DMS153 treated with DMSO at 0.1 percent for 48 hours (cell line): ENCODE data around the gene RNASEH2B.
A peak's percentile ranks its signal among the peaks of the same experiment; 100 is the strongest.

Experiments
- DNase-seq: peaks from one replicate; lab custom pipeline; 2025; ENCODE audit not compliant: unreplicated experiment; lab: John Stamatoyannopoulos, UW

RNASEH2B gene, protein sequence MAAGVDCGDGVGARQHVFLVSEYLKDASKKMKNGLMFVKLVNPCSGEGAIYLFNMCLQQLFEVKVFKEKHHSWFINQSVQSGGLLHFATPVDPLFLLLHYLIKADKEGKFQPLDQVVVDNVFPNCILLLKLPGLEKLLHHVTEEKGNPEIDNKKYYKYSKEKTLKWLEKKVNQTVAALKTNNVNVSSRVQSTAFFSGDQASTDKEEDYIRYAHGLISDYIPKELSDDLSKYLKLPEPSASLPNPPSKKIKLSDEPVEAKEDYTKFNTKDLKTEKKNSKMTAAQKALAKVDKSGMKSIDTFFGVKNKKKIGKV

DNA sequence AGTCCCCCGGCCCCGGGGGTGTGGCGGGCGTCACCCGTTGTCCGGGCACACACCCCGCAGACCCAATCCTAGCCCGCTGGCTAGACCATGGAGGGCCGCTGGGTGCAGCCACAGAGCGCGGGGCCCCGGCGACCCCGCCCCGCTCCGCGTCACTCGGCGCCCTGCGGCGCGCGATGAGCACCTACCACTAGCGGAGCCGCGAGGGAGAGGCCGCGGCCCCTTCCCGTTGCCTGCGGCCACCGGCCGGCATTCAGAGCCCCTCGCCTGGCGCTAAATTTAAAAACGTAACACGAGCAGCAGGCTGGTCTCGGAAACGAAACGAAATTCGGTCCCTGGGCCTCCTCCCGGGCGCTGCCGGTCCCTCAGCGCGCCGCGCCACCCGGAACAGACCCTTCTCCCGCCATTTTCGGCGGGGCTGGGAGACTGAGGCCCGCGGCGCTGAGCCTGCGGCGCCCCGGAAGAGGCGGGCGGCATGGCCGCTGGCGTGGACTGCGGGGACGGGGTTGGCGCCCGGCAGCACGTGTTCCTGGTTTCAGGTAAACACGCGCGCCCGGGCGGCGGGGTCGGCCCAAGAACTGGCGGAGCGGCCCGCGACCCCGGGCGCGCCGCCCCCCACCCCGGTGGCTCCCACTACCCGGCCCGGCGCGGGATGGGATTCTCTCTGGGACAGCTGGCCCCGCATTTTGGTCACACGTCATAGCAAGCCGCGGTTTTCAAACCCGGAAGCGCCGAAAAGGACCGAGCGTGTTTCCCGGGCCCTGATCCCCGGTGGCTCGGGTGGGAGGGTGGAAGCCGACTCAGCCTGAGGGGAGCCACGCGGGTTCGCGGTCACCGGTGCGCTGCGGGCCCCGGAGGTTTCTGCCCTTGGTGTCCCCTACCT, at the start of gene RNASEH2B:
Gene RNASEH2B (plus strand): TSS at position 187 of the 880 bp plus-strand sequence. CDS start 286 bp downstream, at position 473.
- DNase-seq, result peak; percentile 61

DNA sequence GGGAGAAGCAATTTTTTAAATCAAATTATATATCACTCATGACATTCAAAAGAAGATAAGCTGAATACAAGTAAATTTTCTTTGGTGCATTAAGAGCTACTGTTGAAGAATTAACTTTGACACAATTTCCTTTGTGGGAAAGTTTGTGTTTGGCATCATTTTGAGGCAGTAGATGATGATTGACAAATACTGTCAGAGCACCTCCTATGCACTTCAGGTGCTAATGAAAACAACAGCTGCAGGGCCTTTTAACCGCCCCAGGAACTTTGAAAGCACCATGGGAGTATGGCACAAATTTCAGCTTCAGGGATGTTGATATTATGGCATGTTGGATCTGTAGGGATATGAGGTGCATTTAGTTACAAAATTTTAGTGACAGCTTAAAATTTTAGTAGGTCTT, 45.1 kb upstream of the RNASEH2B start:
- no peak for DNase-seq

DNA sequence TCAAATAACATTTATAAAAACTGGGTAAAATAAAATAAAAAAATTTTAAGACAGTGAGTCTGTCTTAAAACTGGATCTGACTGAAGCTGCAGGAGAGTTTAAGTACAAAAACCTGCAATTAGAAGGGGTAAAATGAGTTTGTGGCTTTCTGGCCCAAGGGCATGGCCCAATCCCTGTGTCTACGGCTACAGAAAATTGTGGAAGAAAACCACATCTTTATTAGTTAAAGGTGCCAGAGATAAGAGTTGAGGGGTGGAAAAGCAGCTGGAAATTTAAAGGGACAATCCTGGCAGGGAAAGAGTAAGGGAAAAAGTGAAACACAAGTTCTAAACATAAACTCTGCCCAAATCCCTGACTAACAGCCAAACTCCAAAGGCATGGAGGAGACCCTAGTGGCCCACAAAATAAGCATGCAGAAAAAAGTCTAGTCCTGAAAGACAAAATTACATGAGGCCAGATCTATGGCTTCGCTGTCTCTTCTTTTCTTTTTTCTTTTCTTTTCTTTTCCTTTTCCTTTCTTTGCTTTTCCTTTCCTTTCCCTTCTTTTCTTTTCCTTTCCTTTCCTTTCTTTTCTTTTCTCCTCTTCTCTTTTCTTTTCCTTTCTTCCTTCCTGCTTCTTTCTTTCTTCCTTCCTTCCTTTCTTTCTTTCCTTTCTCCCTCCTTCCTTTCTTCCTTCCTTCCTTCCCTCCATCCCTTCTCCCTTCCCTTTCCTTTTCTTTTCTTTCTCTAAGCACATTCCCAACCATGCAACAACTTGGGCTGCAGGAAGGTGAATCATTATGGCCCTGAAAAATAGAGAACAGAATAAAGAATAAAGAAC, 42.6 kb upstream of the RNASEH2B start:
- DNase-seq, result no peak

DNA sequence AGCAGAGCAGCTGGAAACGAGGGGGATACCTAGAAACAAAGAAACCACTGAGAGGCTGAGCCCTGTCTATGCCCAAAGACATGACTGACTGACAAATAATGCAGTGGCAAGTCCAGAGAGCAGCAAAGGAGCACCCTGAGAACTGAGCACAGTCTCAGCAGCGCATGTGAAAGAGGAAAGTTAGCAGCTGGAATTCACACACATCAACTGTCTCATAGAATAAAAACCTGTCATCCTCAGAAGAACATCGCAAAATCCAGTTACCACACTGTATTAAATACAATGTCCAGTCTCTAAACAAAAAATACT, 42.0 kb upstream of the RNASEH2B start:
- DNase-seq, result no peak

DNA sequence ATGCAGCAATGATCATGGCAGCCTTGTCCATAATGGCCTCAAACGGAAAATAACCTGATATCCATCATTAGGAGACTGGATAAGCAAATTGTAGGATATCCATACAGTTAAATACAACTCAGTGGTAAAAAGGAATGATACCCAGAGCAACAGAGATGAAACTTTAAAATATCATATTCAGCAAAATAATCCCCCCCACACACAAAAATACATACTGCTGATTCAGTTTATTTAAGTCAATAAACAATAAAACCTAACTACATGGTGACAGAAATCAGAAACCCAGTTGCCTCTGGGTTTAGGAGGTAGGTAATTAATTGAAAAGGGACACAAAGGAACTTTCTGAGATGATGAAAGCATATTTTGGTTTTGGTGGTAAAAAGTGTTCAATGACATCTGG, 38.2 kb upstream of the RNASEH2B start:
- no peak for DNase-seq

DNA sequence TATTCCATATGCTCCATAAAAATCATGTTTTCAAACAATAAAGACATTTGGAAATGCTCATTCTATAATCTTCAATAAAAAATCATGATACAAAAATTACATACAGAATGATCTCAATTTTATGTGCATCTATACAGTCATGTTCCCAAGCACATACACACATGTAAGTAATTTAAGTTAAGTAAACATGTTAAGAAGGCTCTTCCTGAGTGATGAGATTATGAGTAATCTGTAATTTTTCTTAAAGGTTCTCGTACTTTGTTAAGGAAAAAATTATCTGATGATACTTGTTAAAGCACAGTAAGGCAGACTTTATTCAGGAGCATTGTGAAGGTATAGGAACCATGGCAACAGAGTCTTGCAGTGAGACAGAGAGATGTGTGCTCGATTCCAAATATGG, 36.1 kb upstream of the RNASEH2B start:
- DNase-seq, result no peak

DNA sequence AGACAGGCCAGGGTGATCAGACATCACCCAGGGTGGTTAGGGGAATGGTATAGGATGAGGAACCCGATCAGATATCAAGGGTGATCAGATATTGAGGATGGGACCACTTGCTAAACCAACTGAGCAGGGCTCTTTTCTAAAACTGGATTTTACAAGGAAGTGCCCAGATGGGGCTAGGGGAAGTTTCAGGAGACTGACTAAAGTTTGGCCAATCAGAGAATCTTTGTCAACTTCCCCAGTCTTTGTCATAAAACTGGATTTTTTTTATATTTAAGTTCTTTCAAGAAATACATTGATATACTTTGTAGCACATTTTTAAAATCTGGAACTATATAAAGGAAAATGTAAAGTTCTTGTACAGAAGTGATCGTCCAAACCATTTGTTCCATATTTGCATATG, 35.6 kb upstream of the RNASEH2B start:
- no peak for DNase-seq

DNA sequence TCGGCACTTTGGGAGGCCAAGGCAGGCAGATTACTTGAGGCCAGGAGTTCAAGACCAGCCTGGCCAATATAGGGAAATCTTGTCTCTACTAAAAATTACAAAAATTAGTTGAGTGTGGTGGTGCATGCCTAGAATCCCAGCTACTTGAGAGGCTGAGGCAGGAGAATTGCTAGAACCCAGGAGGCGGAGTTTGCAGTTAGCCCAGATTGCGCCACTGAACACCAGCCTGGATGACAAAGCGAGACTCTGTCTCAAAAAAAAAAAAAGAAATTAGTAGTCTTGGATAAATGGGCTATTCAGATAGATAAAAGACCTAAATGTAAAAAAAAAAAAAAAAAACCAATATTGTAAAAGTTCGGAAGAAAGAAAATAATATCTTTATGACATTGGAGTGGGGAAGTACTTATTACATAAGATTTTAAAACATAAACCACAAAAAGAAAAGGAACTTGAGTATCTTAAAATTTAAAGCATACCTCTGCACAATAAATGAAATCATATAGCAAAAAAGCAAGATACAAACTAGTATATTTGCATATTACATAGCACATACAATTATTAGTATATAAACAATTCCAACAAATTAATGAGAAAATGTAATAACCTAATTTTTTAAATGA, 26.7 kb upstream of the RNASEH2B start:
- DNase-seq, result no peak

DNA sequence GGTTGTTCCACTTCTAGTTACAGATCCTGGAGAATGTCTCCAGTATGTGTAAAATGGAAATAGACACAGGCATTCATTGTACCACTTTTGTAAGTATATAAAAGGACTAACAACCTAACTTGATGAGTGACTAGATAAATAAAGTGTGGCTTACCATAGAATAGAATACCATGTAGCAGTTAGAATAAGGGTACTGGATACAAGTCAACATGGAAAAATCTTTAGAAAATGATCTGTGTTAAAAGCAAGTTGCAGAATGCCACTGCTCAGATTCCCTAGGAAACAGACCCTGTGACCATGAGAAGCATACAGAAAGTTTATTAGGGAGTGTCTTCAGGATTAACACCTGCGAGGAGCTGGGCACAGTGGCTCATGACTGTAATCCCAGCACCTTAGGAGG, 25.9 kb upstream of the RNASEH2B start:
- no peak for DNase-seq

DNA sequence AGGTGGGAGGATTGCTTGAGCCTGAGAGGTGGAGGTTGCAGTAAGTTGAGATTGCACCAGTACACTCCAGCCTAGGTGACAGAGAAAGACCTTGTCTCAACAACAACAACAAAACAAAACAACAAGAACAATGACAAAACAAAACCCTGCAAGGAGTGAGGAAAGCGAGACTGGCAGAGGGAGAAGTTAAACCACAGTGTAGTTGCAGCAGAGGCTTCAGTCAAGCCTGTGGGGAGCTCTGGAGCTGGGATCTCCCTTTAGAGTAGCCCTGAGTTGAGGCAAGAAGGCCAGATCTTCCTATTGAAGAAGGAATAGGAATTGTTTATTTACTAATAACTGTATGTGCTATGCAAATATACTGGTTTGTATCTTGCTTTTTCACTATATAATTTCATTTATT, 25.3 kb upstream of the RNASEH2B start:
- DNase-seq, result no peak

DNA sequence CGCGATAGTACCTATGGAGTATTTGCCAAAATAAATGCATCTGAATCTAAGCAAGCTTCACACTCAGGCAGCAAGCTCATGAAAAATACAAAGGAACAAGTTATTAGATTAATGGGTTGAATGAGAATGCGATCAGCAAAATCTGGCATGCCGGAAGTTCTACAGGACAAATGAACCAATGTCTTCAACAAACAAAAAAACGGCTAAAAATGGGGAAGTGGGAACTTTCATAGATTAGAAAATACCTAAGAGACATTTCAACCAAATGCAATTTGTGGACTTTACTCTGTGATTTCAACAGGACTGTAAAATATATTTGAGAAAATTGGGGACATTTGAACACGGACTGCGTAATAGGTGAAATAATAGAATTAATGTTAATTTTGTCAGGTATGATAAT, 22.4 kb upstream of the RNASEH2B start:
- DNase-seq, result no peak

DNA sequence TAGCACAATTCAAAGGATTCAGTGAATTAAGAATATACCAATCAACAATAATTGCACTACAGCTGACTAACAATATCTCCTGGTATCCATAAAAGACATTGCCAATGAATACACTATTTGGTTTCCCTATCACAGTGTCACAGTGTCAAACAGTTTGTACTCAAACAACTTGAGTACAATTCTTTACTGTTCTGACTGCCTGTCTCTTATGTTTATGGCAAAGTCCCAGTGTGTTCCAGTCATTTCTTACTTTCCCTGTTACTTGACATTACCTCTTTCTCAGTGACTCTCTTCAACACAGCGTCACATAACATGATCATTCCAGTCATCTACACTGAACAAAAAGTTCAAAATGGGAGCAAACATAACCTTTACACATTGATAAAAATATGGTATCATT, 21.2 kb upstream of the RNASEH2B start:
- no peak for DNase-seq

DNA sequence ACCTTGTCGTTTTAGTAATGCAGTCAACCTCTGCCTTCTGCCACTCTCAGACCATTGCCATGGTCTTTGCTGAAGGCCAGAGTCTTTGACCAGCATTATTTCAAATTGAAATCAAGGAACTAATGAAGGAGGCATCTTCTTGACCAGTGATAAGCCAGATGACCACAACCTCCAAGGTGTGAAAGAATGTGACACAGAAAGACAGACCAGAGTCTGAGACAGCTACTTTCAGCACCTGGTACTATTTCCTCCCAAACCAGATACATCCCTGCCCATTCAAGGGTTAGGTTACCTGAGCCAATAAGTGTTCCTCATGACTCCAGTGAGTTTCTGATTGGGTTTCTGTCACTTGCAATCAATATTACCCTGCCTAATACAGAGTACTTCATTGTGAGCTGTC, 20.3 kb upstream of the RNASEH2B start:
- DNase-seq, result no peak

DNA sequence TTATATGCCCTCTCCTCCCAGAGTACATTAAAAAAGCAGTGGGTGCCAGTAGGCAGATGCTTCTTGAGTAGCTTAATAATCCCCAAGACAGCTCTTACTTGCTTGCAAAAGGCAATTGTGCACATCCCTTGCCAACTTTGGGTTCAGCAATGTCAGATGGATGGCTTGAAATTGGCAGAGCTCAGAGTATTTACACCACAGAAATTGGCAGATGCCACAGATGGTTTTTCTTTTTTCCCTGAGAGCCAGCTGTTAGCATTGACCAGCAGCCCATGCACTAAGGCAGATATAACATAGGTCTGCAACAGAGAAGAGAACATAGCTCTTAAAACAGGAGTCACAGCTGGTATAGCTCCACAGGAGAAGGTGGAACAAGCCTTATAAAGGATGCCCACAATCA, 18.4 kb upstream of the RNASEH2B start:
- DNase-seq, result no peak

DNA sequence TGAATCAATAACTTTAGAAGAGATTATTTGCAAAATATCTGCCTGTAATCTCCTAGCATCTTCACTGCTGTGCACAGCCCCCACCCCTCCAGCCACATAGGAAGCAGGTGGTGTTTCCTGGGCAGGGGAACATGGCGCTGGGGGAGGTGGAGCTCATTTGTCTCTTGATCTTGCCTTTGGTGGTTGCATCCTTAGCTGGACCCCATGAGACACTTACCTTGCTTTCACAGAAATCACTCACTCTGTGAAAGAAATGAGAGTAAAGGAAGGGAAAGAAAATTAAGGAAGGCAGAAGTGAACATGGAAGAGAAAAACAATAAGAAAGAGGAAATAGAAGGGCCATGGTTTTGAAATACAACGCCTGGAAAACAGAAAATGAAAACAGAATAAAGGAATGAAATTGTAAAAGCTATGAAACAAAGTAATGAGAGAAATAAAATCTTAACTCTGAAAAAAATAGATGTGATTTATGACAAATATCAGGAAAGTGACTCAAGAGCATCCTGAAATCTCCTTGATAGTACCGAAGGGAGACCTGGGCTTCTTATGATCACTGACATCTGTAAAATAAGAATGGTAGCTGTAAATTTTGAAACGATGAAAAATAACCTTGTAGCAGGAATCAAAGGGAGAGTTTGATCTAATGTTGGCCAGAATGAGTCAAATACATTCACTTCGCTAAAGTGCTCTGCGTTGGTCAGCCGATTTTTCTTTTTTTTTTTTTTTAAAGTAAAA, 17.2 kb upstream of the RNASEH2B start:
- no peak for DNase-seq

DNA sequence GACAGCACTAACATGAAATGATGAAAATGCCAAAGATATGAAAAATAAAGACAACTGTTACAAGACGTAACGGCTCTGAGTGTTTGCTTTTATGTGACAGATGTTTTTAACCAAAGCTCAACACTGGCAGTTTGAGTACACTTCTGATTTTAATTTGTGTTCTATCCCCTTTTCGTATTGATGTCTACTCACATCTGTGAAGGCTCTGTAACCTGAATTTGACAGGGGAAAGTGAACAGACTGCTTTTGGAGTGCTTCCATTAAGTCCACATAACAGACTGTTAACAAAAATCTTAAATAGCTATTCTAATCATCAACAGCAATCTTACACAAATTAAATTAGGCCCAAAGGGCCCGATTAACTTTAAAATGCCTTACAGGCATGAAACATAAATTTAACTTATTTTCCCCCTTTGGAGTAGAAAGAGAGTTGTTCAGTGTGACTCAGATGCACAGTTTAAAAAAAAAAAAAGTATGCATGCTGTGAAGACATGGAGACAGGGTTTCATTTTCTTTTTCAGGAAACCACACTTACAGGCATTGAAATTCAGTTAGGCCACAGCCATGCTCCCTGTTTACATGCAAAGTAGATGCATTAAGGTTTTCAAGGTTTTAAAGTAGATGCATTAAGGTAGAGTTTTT, 16.3 kb upstream of the RNASEH2B start:
- DNase-seq, result no peak

DNA sequence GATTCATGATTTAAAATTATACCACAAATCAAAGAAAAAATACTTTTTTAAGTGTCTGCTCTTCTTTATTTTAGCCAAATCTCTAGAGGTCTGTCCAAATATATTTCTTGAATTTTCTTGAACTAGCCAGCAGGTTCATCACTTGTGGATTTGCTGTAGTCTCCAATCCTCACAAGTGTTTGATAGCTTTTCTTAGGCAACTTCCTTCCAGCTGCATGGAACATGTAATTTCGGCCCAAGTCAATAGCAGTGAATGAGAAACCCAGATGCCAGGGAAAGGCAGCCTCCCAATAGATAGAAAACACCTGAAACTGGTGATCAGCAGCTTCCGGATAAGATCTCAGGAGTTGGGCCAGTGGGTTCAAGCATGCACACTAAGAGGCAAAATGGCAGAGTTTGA, 15.6 kb upstream of the RNASEH2B start:
- no peak for DNase-seq

DNA sequence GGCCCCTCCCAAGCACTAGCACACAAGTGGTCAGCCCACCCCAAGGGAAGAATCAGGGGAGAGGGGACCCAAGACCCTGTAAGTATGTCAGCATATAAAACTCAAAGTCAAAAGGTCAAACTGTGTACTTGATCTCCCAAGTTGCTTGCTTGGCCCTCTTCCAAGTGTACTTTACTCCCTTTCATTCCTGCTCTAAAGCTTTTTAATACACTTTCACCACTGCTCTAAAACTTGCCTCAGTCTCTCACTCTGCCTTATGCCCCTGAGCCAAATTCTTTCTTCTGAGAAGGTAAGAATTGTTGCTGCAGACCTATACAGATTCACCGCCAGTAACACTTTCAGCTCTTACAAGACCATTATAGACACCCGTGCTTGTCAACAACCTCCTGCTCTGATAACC, 15.1 kb upstream of the RNASEH2B start:
- no peak for DNase-seq

DNA sequence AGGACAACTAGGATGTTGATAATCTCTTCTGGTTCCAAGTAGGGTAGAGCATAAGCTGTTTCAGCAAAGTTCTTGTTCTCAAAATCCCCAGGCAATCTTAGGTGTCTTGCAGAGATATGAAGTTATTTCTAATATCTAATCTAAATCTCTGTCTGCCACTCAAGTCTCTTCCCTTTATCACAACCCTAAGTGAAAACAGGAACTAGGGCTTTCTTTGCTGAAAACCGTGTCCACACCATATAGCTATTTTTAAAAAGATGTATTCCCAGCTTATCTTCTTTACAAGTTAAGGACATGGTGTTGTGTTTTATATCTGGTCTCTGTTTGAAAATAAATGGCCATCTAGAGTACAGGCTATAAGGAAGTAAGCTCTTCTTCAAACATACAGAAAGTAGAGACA, 11.3 kb upstream of the RNASEH2B start:
- no peak for DNase-seq

DNA sequence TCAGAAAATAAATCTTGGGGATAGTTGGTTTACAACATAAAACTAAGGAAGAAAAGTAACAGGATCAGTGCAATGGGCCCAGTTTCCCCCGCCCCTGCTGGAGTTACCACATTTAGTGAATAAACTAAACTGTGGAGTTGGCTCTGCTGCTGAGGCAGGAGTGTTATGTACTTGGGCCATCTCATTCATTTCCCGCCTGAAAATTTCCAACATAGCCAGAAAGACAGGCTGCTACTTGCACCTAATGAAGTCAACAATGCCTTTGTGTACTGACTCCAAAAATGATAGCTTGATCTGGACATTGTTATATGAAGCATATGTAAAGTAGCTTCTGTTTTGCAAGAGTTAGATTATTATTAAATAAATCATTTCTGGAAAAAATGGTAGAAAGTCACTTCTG, 7.9 kb upstream of the RNASEH2B start:
- DNase-seq, result no peak
